Measurements from ENCODE around the gene NTMT1. TPM values are rescaled to one million over a fixed set of nuclear protein-coding genes. Genes with fewer than 3 reads are reported as not detected.

The NTMT1 gene
- total RNA-seq, 1 experiment from 2014 or later, result 84.8 TPM

DNA sequence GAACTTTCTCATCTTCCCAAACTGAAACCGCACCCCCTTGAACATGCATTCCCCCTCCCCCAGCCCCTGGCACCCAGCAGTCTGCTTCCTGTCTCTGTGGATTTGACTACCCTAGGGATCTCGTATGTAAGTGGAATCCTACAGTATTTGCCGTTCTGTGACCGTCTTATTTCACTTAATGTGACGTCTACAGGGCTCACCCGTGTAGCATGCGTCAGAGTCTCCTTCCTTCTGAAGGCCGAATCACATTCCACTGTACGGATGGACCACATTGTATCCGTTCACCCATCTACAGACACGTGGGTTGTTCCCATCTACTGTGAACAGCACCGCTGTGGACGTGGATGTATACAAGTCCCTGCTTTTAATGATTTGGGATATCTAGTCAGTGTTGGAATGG is 44.0 kb downstream of the NTMT1 start:
- DNase-seq (ENCODE audit: low read depth, low spot score) (no peak), ATAC-seq (no peak)
- Histone ChIP-seq H3K4me2 (ENCODE audit: low read length) (no peak overlapping the region), H3K9ac (ENCODE audit: low read length) (no peak overlapping the region), H3K27ac (ENCODE audit: low read depth, low read length) (no peak overlapping the region), H3K9me3 (ENCODE audit: control insufficient read depth in 1 of 2, insufficient read depth in 1 of 2, low read depth in 1 of 2, low read length in 2 of 2) (no peaks in the 10 kb centered on the region), H3K4me3 (replicated peaks in 1 of 2; ENCODE audit: low read depth in 1 of 2, low read length in 2 of 2) (no peak overlapping the region), H2AFZ (ENCODE audit: low read depth, low read length, poor library complexity, severe bottlenecking) (no peak overlapping the region), H3K4me1 (ENCODE audit: control insufficient read depth in 1 of 2, insufficient read depth in 2 of 2, low read length in 2 of 2) (peaks cover 15 to 24% of the 10 kb centered on the region in 2 experiments), H4K20me1 (ENCODE audit: insufficient read depth) (no peaks in the 10 kb centered on the region), H3K79me2 (ENCODE audit: insufficient read depth, low read length) (peaks cover 10% of the 10 kb centered on the region; the same call in 1 of the 2 replicates), H3K9me2 (ENCODE audit: insufficient read depth) (no peaks in the 10 kb centered on the region), H3K27me3 (ENCODE audit: insufficient read depth, low read length) (no peaks in the 10 kb centered on the region), H3K36me3 (ENCODE audit: control insufficient read depth in 1 of 2, insufficient read depth in 2 of 2, low read length in 2 of 2) (no peaks in the 10 kb centered on the region)
- TF ChIP-seq EZH2phosphoT487 (IDR thresholded peaks at IDR 0.05; ENCODE audit: borderline replicate concordance) (no peak), CEBPB (IDR thresholded peaks at IDR 0.05; ENCODE audit: low read depth) (no peak), CBX3 (IDR thresholded peaks at IDR 0.05; ENCODE audit: low read depth) (no peak), JUND (IDR thresholded peaks at IDR 0.05) (no peak), POLR2AphosphoS5 (IDR thresholded peaks at IDR 0.05; ENCODE audit: low read depth, low read length) (no peak), SP1 (IDR thresholded peaks at IDR 0.05; ENCODE audit: low read depth) (no peak), ZNF274 (IDR thresholded peaks at IDR 0.05; ENCODE audit: low read depth, low read length) (no peak), EZH2 (IDR thresholded peaks at IDR 0.05) (no peak), EGR1 (IDR thresholded peaks at IDR 0.05; ENCODE audit: low read depth) (no peak), SRF (IDR thresholded peaks at IDR 0.05; ENCODE audit: low read depth) (no peak), FOSL1 (IDR thresholded peaks at IDR 0.05; ENCODE audit: low read depth) (no peak), YY1 (IDR thresholded peaks at IDR 0.05; ENCODE audit: extremely low read depth, insufficient replicate concordance, low read depth, low read length) (no peak), ZFX (IDR thresholded peaks at IDR 0.05) (no peak), SIN3A (IDR thresholded peaks at IDR 0.05; ENCODE audit: low read depth) (no peak)
- TF ChIP-seq, protein P1, sequence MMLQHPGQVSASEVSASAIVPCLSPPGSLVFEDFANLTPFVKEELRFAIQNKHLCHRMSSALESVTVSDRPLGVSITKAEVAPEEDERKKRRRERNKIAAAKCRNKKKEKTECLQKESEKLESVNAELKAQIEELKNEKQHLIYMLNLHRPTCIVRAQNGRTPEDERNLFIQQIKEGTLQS (IDR thresholded peaks at IDR 0.05), result no peak
- TF ChIP-seq, protein P2, sequence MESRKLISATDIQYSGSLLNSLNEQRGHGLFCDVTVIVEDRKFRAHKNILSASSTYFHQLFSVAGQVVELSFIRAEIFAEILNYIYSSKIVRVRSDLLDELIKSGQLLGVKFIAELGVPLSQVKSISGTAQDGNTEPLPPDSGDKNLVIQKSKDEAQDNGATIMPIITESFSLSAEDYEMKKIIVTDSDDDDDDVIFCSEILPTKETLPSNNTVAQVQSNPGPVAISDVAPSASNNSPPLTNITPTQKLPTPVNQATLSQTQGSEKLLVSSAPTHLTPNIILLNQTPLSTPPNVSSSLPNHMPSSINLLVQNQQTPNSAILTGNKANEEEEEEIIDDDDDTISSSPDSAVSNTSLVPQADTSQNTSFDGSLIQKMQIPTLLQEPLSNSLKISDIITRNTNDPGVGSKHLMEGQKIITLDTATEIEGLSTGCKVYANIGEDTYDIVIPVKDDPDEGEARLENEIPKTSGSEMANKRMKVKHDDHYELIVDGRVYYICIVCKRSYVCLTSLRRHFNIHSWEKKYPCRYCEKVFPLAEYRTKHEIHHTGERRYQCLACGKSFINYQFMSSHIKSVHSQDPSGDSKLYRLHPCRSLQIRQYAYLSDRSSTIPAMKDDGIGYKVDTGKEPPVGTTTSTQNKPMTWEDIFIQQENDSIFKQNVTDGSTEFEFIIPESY (IDR thresholded peaks at IDR 0.05; ENCODE audit: extremely low read depth, insufficient replicate concordance, low read length), result no peak
- no TSS peak for BruUV-seq (replicated peaks)
- POLR2A ChIA-PET, result no interaction called here
- intact Hi-C loops (cut with micrococcal nuclease), result no loop called here
- CTCF ChIA-PET, result no interaction called here
- RAD21 ChIA-PET (ENCODE audit: low non-redundant PET in 1 of 2, low total read pairs in 2 of 2, uncharacterized antibody in 2 of 2, unreplicated experiment in 2 of 2), result no interaction called here

All from HCT116 (cell line).